Measurements from ENCODE around the gene ADIPOR1. TPM values are rescaled to one million over a fixed set of nuclear protein-coding genes. Genes with fewer than 3 reads are reported as not detected.
"Not testable (repeated sequence)": the region's sequence is repeated elsewhere in the genome, so short reads cannot be mapped to it uniquely, and the experiment has no call there.

Gene ADIPOR1
- total RNA-seq, 2 experiments from 2014 or later: 49.4 to 57.4 TPM

DNA sequence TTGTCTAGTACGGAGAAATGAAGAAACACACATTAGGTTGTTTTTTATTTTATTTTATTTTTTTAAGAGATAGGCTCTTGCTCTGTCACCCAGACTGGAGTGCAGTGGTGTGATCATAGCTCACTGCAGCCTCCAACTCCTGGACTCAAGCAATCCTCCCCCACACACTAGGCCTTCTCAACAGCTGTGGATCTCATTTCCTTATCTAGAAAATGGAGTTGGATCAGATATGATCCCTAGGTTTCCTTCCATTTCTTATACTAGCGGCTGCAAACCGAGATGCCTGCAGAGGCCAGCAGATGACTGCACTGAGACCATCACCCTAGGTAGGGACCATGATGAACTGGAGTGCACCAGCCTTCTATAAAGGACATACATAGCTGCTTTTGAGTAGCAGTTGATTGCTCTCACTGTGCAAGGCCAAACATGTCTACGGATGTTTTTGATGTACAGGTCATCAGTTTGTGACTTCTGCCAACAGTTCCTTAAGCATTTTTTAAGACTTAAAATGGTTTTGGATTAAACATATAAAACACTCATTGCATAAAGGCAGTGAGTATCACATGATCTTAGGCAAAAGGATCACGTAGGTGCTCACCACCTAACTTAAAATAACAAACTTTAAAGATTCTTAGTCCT is 19.7 kb downstream of the ADIPOR1 start:
- TF ChIP-seq CTCF (conservative IDR thresholded peaks at IDR 0.05; ENCODE audit: low read length) (no peak), EZH2phosphoT487 (IDR thresholded peaks at IDR 0.05; ENCODE audit: borderline replicate concordance, low read depth, low read length) (no peak)
- H4K20me1 ChIP-seq (ENCODE audit: insufficient read depth, low read length): no peaks in the 10 kb centered on the region
- H2AFZ ChIP-seq (ENCODE audit: low read length): no peak overlapping the region
- H3K9me2 ChIP-seq (ENCODE audit: insufficient read depth, low read length): no peaks in the 10 kb centered on the region
- H3K9me3 ChIP-seq (ENCODE audit: low read length): no peaks in the 10 kb centered on the region
- no peaks in the 10 kb centered on the region for H3K4me1 ChIP-seq (ENCODE audit: insufficient read depth, low read length, poor library complexity, severe bottlenecking)
- intact Hi-C loops (cut with micrococcal nuclease; ENCODE audit: unreplicated experiment): no loop called here
- BruUV-seq (replicated peaks): no TSS peak
- no peak overlapping the region for H3K4me2 ChIP-seq (ENCODE audit: low read length)
- H3K36me3 ChIP-seq (ENCODE audit: insufficient read depth, low read length): peaks cover 41% of the 10 kb centered on the region
- ChIA-PET POLR2A (no interaction called here), CTCF (ENCODE audit: unreplicated experiment) (no interaction called here)
- no peak overlapping the region for H3K4me3 ChIP-seq (ENCODE audit: low read depth, low read length, poor library complexity, severe bottlenecking)
- H3K27ac ChIP-seq (ENCODE audit: low read depth, low read length, poor library complexity, severe bottlenecking): no peak overlapping the region
- no peak for DNase-seq (ENCODE audit: low spot score)
- no peaks in the 10 kb centered on the region for H3K79me2 ChIP-seq (ENCODE audit: insufficient read depth, low read depth, low read length)

- H3K4me3 ChIP-seq (ENCODE audit: low read depth, low read length, poor library complexity, severe bottlenecking); intact Hi-C loops (cut with micrococcal nuclease; ENCODE audit: unreplicated experiment); H3K4me1 ChIP-seq (ENCODE audit: insufficient read depth, low read length, poor library complexity, severe bottlenecking); H3K4me2 ChIP-seq (ENCODE audit: low read length); CTCF ChIA-PET (ENCODE audit: unreplicated experiment); H3K79me2 ChIP-seq (ENCODE audit: insufficient read depth, low read depth, low read length); H3K9me3 ChIP-seq (ENCODE audit: low read length); DNase-seq (ENCODE audit: low spot score); BruUV-seq (replicated peaks); H3K27ac ChIP-seq (ENCODE audit: low read depth, low read length, poor library complexity, severe bottlenecking); H4K20me1 ChIP-seq (ENCODE audit: insufficient read depth, low read length); H2AFZ ChIP-seq (ENCODE audit: low read length); POLR2A ChIA-PET; H3K9me2 ChIP-seq (ENCODE audit: insufficient read depth, low read length): not testable (repeated sequence)
- H3K36me3 ChIP-seq (ENCODE audit: insufficient read depth, low read length): peaks cover 23% of the 10 kb centered on the region
These were observed 21.7 kb downstream of the ADIPOR1 start for GRCh38 chr1:202936409-202936808.

DNA sequence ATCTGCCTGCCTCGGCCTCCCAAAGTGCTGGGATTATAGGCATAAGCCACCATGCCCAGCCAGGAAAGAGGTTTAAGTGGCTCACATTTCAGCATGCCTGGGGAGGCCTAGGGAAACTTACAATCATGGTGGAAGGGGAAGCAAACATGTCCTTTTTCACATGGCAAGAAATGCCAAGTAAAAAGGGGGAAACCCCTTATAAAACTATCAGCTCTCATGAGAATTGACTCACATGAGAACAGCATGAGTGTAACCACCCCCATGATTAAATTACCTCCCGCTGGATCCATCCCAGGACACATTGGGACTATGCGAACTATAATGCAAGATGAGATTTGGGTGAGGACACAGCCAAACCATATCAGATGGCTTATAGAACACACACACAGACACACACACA is 22.3 kb downstream of the ADIPOR1 start:
- intact Hi-C loops (cut with micrococcal nuclease; ENCODE audit: unreplicated experiment): no loop called here
- BruUV-seq (replicated peaks): no TSS peak
- Histone ChIP-seq H3K9me2 (ENCODE audit: insufficient read depth, low read length) (no peaks in the 10 kb centered on the region), H3K4me2 (ENCODE audit: low read length) (no peak overlapping the region), H3K27ac (ENCODE audit: low read depth, low read length, poor library complexity, severe bottlenecking) (no peak overlapping the region), H3K4me3 (ENCODE audit: low read depth, low read length, poor library complexity, severe bottlenecking) (no peak overlapping the region), H3K4me1 (ENCODE audit: insufficient read depth, low read length, poor library complexity, severe bottlenecking) (no peaks in the 10 kb centered on the region), H3K79me2 (ENCODE audit: insufficient read depth, low read depth, low read length) (no peaks in the 10 kb centered on the region), H3K36me3 (ENCODE audit: insufficient read depth, low read length) (peaks cover 18% of the 10 kb centered on the region), H4K20me1 (ENCODE audit: insufficient read depth, low read length) (no peaks in the 10 kb centered on the region), H3K9me3 (ENCODE audit: low read length) (no peaks in the 10 kb centered on the region; the same call in 1 of the 2 replicates), H2AFZ (ENCODE audit: low read length) (no peak overlapping the region)
- TF ChIP-seq EZH2phosphoT487 (IDR thresholded peaks at IDR 0.05; ENCODE audit: borderline replicate concordance, low read depth, low read length): no peak
- TF ChIP-seq CTCF (conservative IDR thresholded peaks at IDR 0.05; ENCODE audit: low read length): no peak
- POLR2A ChIA-PET: no interaction called here
- CTCF ChIA-PET (ENCODE audit: unreplicated experiment): no interaction called here
- no peak for DNase-seq (ENCODE audit: low spot score)
